ENCODE data around the gene CCDC185. TPM values are rescaled to one million over a fixed set of nuclear protein-coding genes. Genes with fewer than 3 reads are reported as not detected.
A peak's percentile ranks its signal among the peaks of the same experiment; 100 is the strongest.

The CCDC185 gene
- total RNA-seq, 1 donor = not detected

GRCh38 chr1:223410036-223410435 lies 16.8 kb downstream of the CCDC185 start:
- Histone ChIP-seq H3K79me2 (ENCODE audit: insufficient read depth, low read length) (no peaks in the 10 kb centered on the region), H3K27me3 (ENCODE audit: insufficient read depth, low read length) (no peaks in the 10 kb centered on the region), H3K27ac (ENCODE audit: low read depth, low read length) (no peak overlapping the region), H3K4me1 (ENCODE audit: insufficient read depth, low read length) (peaks cover 8% of the 10 kb centered on the region), H3K36me3 (ENCODE audit: insufficient read depth, low read length) (no peaks in the 10 kb centered on the region), H2AFZ (ENCODE audit: low read length) (no peak overlapping the region), H4K20me1 (ENCODE audit: insufficient read depth, low read length) (no peaks in the 10 kb centered on the region), H3K9me3 (ENCODE audit: low read depth, low read length) (no peaks in the 10 kb centered on the region), H3K4me3 (ENCODE audit: insufficient read depth, low read length) (no peak overlapping the region), H3K4me2 (ENCODE audit: insufficient read depth, low read length) (no peak overlapping the region)
- DNase-seq (ENCODE audit: insufficient read length, low spot score, missing footprints) = no peak
- TF ChIP-seq CTCF (IDR thresholded peaks at IDR 0.05; ENCODE audit: extremely low read depth, low read depth, low read length) = no peak

GRCh38 chr1:223411309-223411708 lies 18.1 kb downstream of the CCDC185 start:
- Histone ChIP-seq H3K9me3 (ENCODE audit: low read depth, low read length) (no peaks in the 10 kb centered on the region), H3K4me2 (ENCODE audit: insufficient read depth, low read length) (peak overlapping the region; percentile 16), H2AFZ (ENCODE audit: low read length) (no peak overlapping the region), H4K20me1 (ENCODE audit: insufficient read depth, low read length) (no peaks in the 10 kb centered on the region), H3K36me3 (ENCODE audit: insufficient read depth, low read length) (no peaks in the 10 kb centered on the region), H3K27ac (ENCODE audit: low read depth, low read length) (no peak overlapping the region), H3K27me3 (ENCODE audit: insufficient read depth, low read length) (no peaks in the 10 kb centered on the region), H3K4me3 (ENCODE audit: insufficient read depth, low read length) (no peak overlapping the region), H3K4me1 (ENCODE audit: insufficient read depth, low read length) (peaks cover 8% of the 10 kb centered on the region), H3K79me2 (ENCODE audit: insufficient read depth, low read length) (no peaks in the 10 kb centered on the region)
- TF ChIP-seq CTCF (IDR thresholded peaks at IDR 0.05; ENCODE audit: extremely low read depth, low read depth, low read length) = no peak
- DNase-seq (ENCODE audit: insufficient read length, low spot score, missing footprints) = no peak

- H3K27me3 ChIP-seq (ENCODE audit: insufficient read depth, low read length) = no peaks in the 10 kb centered on the region
- H3K79me2 ChIP-seq (ENCODE audit: insufficient read depth, low read length) = no peaks in the 10 kb centered on the region
- H3K9me3 ChIP-seq (ENCODE audit: low read depth, low read length) = no peaks in the 10 kb centered on the region
- no peak overlapping the region for H3K4me3 ChIP-seq (ENCODE audit: insufficient read depth, low read length)
- peaks cover 8% of the 10 kb centered on the region for H3K4me1 ChIP-seq (ENCODE audit: insufficient read depth, low read length)
- no peak overlapping the region for H2AFZ ChIP-seq (ENCODE audit: low read length)
- peak overlapping the region; percentile 16 for H3K4me2 ChIP-seq (ENCODE audit: insufficient read depth, low read length)
- no peak for DNase-seq (ENCODE audit: insufficient read length, low spot score, missing footprints)
- H4K20me1 ChIP-seq (ENCODE audit: insufficient read depth, low read length) = no peaks in the 10 kb centered on the region
- no peak overlapping the region for H3K27ac ChIP-seq (ENCODE audit: low read depth, low read length)
- no peaks in the 10 kb centered on the region for H3K36me3 ChIP-seq (ENCODE audit: insufficient read depth, low read length)
- no peak for TF ChIP-seq CTCF (IDR thresholded peaks at IDR 0.05; ENCODE audit: extremely low read depth, low read depth, low read length)
Measured at GRCh38 chr1:223411710-223412109, 18.5 kb downstream of the CCDC185 start.

GRCh38 chr1:223413216-223413615 lies 20.0 kb downstream of the CCDC185 start:
- no peak overlapping the region for H3K27ac ChIP-seq (ENCODE audit: low read depth, low read length)

More at GRCh38 chr1:223413216-223413615, 20.0 kb downstream of the CCDC185 start:
- TF ChIP-seq CTCF (IDR thresholded peaks at IDR 0.05; ENCODE audit: extremely low read depth, low read depth, low read length) = no peak
- H3K79me2 ChIP-seq (ENCODE audit: insufficient read depth, low read length) = no peaks in the 10 kb centered on the region
- no peaks in the 10 kb centered on the region for H3K9me3 ChIP-seq (ENCODE audit: low read depth, low read length)
- no peaks in the 10 kb centered on the region for H3K36me3 ChIP-seq (ENCODE audit: insufficient read depth, low read length)
- peaks cover under 1% of the 10 kb centered on the region for H3K27me3 ChIP-seq (ENCODE audit: insufficient read depth, low read length)
- no peak overlapping the region for H3K4me3 ChIP-seq (ENCODE audit: insufficient read depth, low read length)
- no peak for DNase-seq (ENCODE audit: insufficient read length, low spot score, missing footprints)
- no peak overlapping the region for H2AFZ ChIP-seq (ENCODE audit: low read length)
- H3K4me1 ChIP-seq (ENCODE audit: insufficient read depth, low read length) = peaks cover 8% of the 10 kb centered on the region
- no peaks in the 10 kb centered on the region for H4K20me1 ChIP-seq (ENCODE audit: insufficient read depth, low read length)
- peak overlapping the region; percentile 32 for H3K4me2 ChIP-seq (ENCODE audit: insufficient read depth, low read length)

Measured in osteoblast (primary cell).